CD4-positive, alpha-beta T cell treated with Interleukin-10 for 1 hour (primary cell): ENCODE data around the gene CROCC2.

Source experiments
- DNase-seq: peaks from one replicate; pipeline ENCODE4 v3.0.0-alpha.2; 2020

Gene CROCC2

DNA sequence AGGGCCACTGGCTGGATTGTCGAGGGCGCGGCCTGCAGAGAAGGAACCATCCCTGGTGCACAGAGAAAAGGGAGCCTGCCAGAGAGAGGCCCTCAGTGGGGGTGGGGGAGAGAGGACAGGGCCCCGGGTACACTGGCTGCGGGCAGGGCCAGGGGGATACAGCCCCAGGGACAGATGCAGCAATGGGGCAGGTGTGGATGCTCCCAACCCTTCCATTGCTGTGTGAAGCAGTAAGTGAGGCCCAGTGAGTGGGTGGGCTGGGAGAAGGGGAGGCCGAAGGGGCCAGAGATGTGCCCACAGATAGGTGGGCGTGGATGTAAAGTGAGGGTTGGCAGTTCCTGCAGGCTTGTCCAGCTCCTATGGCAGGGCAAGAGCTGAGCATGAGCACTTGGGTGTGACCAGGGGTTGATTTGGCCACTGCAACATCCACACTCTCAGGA lies 30.1 kb upstream of the CROCC2 start:
- DNase-seq: no peak

DNA sequence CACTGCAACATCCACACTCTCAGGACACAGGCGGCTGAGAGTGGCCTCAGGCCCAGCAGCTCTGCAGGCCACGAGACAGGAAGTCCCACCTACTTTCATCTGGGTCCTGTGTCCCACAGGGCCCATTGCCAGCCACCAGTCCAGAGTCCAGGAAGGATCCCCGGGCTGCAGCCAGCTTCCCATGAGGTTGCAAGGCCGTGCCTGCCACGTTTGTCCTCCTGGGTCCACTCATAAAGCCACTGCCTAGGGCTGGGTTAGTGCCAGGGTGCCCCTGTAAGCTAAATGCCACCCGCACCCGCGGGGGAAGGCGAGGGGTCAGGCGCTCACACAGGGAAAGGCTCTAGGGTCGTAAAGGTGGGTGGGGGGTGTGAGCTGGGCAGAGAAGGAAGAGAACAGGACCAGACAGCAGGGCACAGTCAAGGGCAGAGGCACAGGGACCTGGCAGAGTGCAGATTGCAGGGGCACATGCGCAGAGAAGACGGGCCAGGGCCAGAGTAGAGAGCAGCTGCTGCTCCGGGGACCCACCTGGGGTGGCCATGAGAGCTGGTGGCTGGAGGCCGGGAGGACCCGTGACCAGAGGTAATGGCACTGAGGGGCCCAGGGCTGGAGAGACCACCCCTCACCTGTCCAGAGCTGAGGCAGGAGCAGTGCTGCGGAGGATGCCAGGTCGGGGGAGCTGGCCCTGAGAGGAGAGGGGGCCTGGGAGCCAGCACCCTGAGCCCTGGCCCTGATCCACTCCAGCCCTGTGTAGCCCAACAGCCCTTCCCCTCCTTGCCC lies 29.5 kb upstream of the CROCC2 start:
- DNase-seq: no peak

DNA sequence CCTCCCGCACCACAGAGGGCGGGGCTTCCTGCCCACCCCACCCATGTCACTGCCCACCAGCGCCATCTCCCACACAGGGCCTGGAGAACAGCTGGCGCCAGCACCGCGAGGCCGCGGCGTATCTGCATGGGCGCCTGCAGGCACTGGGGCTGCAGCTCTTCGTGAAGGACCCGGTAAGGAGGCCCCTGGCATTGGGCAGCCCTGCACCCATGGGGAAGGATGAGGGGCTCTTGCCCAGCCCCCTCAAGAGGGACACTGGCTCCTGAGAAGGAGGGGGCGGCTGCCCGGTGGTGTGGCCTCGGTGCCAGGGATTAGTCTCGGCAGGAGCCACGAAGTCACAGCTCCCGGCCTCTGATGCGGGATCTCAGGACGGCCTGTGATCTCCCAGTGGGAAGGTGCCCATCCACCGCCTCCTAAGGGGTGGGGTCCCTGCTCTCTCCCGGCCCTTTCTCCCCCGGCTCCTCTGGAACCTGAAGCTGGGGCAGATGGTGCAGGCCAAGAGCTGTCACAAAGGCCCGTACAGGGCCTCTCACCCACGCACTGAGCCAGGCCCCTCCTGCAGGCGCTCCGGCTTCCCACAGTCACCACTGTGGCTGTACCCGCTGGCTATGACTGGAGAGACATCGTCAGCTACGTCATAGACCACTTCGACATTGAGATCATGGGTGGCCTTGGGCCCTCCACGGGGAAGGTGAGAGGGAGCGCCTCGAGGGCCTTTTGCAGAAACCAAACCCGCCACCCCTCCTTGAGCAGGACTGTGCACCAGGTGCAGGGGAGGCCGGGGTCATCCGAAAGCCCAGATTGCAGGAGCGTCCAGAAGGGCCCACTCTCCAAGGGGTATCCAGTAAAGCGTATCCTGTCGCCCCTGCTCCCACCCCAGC lies 28.4 kb upstream of the CROCC2 start:
- no peak for DNase-seq

DNA sequence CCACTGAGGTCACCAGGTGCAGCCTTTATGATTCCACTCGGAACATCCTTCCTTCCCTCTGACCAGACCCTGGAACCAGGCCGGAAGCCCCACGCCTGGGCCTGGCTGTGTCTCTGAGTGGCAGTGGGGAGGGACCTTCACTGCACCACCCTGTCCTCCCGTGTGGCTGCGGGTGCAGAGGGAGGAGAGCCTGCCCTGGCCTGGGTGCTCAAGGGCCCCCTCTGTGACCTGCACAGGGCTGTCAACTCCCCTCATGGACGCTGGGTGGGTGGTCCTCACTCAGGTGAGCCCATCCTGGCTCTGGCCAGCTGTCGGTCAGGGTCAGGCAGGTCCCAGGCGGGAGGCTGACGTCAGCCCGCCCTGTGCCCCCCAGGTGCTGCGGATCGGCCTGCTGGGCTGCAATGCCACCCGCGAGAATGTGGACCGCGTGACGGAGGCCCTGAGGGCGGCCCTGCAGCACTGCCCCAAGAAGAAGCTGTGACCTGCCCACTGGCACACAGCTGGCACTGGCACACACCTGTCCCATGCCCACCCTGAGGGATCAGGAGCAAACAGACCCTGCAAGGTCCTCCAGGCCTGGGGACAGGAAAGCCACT lies 27.7 kb upstream of the CROCC2 start:
- DNase-seq: no peak

DNA sequence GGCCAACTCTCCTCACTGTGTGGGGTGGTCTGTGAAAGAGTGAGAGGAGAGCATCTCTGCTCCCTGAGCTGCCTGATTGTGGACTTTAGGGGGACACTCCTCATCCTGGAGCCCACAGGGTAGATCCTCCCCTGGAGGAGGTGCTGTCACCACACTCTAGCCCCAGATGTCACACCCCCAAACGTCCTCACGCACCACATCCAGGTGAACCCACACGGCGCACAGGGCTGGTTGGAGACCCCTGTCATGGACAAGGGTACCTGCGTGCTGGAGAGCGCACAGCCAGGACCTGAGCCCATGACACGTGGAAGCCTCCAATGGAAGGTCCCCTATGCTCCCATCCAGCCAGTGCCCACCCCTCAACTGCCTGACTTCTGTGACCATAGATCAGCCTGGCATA lies 27.0 kb upstream of the CROCC2 start:
- DNase-seq: no peak

DNA sequence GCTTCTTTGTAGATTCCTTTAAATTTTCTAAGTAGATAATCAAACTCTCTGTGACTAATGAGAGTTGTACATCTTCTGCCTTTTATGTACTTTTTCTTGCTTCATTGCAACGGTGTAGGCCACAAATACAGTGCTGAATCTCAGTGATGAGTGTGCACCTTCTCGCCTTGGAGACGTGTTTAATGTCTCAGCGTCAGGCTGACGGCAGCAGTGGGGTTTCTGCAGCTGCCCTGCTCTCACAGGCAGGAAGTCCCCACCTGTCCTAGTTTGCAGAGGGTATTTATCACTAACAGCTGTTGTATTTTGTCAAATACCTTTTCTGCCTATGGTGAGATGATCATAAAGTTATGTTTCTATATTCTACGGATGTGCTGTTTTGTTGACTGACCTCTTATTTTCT lies 24.2 kb upstream of the CROCC2 start:
- no peak for DNase-seq

DNA sequence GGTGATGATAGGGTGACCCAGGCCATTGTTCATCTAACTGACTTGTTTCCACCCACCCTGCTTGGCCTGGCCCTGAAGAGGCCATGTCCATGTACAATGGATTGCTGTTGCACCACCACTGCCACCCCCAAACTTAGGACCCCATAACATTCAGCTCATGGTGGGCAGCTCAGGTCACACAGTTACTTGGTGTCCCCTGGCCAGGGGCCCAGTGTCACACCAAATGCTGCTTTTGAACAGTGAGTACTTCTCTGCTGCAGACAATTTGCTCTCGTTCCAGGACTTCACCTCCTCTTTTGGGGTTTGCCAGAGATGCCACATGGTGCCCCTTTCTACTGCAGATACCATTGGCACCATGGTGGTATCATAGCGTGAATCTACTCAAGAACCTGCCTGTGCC lies 21.9 kb upstream of the CROCC2 start:
- no peak for DNase-seq

DNA sequence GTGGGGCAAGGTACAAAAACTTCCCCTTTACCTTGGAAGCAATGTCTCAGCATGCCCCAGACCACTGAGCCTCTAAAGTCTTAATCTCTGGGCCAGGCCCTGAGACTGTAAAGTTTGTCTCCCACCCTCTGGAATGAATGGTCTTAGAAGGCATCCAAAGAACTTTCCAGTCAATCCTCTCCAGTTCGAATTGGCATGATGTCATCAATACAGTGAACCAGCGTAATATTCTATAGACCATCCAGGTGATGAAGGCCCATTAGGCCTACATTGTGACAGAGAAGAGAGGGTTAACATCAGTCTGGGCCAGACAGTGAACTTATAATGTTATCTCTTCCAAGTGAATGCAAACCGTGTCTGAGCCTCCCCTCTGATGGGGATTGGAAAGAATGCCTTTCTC lies 21.4 kb upstream of the CROCC2 start:
- no peak for DNase-seq

DNA sequence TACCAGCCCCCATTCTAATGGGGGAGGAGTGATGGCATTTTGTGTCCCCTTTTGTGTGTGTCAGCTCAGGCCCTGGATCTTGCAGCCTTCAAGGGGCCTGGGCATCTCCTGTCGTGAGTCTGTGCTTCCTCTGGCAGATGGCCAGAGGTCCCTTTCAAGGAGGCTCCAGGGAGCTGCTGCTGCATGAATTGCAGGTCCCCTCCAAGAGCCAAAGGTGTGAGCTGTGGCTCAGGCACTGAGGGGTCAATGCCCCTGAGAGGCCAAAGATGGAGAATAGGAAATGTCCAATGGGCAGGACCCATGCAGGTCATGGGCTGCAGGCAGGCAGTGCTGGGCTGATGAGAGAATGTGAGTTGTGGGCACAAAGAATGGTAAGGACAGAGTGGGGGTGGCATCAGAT lies 20.6 kb upstream of the CROCC2 start:
- DNase-seq: no peak

DNA sequence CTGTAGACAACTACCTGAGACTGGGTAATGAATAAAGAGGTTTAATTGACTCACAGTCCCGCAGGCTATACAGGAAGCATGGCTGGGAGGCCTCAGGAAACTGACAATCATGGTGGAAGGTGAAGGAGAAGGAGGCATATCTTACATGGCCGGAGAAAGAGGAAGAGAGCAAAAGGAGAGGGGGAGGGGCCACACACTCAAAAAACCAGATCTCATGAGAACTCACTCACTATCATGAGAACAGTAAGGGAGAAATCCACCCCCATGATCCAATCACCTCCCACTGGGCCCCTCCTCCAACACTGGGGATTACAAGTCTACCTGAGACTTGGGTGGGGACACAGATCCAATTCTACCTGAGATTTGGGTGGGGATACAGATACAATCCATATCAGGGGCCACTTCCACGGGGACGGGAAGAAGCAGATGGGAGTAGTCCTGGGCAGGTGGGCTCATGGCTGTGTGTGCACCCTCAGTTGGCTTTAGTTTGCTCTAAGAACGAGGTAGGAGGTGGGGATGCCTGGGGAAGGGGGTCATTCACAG lies 20.0 kb upstream of the CROCC2 start:
- DNase-seq: no peak

DNA sequence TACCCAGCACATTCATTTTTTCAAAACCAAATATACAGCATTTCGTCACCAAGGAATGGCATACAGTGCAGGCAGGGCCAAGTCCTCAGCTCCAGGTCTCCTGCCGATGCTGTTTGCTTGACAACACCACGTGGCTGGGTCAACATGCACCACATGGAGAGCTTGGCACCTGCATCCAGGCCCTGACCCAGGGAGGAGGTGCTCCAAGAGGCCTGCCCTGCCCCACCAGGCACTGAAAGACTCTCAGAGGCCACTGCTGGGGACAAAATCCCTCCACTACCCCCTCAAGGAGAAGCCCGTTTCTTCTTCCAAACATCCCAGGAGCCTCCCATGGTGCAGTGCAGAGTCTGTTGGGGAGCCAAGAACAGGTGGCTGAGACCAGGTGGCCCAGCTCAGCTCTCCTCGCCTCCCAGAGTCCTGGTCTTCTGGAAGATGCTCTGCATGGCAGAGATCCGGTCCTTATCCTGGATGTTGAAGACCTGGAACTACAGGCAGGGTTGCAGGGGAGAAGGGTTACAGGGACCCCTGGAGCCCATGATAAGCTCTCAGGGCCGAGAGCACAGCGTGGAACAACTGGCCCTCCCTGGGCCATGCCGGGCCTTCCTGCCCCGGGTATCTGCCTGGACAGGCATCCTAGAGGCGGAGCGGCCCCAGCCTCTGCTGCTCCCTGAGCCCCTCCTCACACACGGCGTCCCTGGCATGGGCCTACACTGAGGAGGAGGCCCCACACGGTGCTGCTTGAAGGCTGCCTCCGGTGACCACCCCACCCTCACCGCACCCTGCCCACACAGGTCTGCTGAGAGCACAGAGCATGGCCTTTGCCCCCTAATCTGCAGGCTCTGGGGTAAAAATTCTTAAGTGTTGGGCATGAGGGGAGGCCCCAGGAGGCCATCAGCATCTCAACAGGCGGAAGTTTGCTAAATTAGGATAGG lies 19.2 kb upstream of the CROCC2 start:
- DNase-seq: no peak

DNA sequence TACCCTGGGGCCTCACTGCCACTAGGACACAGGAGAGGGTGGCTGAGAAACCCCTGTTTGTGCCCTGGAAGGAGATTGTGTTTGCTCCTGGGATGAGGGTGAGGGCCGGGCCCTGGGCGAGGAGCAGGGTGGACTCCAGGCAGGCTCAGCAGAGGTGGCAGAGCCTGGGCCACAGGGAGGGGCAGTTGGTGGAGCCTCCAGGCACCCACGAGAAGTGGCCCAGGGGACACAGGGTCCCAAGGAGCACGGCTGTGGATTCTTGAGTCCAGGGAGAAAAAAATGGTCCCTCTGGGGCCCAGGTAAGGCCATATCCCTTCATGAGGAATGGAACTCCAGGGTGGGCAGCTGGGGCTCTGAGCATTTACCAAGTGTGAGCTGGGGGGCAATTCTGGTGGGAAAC lies 18.5 kb upstream of the CROCC2 start:
- no peak for DNase-seq

DNA sequence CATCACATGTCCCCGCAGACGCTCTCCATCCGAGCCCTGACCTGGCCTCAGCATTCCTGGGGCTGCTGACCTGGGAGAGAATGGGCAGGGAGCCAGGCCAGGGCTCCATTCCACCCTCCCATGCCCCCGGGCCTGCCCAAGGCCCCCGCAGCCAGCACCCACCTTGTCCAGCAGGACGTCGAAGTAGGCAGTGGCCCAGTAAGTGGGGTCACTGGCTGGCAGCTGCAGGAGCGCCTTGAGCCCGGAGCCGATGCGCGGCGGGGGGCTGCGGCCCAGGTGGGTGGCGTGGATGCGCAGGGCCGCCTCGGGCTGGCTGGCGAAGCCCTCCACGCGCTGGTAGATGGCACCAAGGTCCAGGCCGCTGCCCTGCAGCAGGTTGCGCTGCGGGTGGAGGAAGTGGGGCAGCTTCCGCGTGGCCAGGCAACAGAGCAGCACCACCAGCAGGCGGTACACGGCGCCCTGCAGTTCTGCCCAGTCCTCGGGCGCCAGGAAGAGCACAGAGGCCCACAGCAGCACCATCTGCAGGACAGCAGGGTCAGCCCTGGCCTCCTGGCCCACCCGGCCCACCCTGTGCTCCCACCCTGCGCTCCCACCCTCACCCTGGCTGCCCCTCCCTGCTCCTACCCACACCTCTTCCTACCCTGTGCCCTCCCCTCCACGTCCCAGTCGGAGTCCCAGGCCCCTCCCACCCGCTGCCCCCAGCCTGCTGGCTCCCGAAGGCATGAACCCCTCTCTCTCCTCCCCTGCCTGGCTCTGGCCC lies 17.8 kb upstream of the CROCC2 start:
- no peak for DNase-seq

DNA sequence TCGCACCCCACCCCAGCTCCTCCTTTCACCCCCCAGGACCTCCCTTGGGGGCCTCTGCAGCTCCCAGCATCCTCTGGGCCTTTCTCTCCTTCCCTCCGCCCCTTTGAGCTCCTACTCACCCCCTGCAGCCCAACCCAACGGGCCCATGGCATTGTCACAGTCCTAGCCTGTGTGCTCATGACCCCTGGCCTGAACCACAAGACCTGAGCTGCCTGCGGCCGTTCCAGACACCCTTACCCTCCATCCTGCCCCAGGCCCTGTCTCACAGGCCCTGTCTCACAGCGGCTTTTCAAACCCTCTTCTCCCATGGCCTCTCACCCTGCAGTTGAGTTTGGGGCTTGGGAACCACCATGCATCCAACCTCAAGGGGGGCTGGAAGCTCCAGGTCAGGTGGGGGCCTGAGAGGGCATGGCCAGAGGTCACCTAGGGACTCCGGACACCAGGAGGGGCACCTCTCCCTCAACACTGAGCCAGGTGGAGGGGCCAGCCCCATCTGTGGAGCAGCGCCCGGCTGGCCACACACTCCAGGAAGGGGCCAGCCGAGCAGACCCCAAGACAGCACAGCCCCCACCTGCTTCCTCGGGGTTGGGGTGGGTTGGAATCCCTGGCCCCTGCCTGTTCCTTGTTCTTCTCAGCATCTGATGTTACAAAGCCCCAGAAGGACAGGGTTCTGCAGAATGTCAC lies 17.1 kb upstream of the CROCC2 start:
- no peak for DNase-seq

DNA sequence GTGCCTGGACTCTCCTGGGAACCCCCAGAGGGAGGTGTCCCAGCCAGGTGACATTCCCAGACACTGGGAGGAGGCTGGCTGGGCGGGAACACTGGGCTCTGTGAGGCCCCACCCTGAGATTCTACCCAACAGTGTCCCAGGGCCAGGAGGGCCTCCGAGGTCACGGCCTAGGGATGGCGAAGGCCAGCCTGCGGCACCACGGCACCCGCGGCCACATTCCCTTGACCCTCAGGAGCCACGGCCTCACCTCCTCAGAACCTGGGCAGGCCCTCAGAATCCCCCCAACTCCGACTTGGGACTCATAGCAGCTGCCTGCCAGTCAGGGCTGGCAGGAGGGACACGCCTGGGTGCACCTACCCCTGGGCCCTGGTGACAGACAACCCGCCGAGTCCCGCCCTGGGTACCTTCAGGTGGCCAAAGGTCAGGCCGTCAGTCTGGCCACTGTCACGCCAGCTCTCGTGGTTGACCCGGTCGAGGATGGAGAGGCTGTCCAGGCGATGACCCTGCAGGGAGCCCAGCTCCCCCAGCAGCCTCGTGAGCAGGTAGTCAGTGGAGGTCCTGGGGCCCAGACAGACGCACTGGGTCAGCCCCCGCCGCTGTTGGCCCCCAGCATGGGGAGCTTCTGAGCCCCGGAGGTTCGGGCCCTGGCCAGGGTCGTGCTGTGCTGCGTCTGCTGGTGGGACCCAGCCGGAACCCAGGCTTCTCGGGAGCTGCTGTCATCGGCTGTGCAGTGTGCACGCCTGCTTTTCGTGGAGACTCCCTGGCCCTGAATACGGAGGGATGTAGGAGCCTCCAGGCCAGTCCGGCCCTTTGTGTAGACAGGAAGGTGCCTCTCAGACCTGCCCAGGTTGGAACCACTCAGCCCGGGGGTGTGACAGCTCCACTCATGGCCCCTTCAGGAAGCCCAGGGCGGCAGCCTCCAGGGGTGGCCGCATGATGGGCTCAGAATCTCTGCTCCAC lies 16.3 kb upstream of the CROCC2 start:
- no peak for DNase-seq

DNA sequence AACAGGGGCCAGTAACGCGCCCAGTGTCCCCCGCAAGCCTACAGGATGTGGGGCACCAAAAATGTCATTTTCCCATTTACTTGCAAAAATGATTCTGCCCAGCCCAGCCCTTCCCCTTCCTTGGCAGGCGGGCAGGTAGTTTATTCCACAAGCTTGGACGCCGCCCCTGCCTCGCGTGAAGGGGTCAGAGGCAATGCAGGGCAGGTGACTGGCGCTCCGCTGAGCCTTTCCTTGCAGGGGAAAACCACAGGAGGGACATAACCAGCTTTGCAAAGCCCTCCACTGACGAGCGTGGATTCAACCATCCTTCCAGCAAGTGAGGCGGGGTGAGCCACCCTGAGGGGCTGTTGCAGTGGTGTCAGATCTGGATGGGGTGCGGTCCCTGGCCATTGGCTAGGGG lies 15.4 kb upstream of the CROCC2 start:
- no peak for DNase-seq

DNA sequence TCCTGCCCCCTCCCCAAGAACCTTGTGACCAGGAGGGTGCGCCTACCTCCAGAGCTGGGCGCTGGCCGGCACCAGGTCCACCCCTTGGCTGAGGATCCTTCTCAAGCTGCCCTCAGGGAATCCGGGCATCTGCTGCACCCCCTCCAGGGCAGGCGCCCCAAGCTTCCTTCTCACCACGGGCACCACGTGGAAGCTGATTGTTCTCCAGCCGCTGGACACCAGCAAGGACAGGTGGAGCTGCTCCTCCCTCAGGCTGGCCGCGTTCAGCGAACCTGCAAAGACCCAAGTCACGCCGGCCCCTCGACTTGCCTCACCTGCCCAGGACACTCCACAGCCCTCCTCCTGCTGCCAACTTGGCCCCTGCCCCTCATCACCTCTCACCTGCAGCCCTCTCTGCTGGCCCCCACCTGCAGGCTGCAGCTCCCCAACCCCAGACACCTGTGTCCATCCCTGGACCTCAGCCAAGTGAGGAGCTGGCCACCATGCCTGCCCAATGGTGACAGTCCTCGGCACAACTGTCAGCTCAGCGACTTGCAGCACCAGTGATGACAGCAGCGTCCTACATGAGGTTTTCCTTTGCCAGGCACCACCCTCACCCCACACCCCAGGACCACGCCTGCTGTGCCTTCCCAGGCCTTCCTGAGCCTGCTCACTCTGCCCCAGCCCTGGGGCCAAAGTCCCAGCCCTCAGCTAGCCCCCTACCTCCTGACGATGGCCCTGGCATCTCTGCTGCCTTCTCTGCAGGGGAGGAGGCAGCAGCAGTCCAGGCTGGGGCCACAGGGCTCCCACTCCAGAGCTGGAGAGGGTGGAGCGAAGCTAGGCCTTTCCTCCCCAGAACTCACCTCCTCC lies 14.4 kb upstream of the CROCC2 start:
- no peak for DNase-seq

DNA sequence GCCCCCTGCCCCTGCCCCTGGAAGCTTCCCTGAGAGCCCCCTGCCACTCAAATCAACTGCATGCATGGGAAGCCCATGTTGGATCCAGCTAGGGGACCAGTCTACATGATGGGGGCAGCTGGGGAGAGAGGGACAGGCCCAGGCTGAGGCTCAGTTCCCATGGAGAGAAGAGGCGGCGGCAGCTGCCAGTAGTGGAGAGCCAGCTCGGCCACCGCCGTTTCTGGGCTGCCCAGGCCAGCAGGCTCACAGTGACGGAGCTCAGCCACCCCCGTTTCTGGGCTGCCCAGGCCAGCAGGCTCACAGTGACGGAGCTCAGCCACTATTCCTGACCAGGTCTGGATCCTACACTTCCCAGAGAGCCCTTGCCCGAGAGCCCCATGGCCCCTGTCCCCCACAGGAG lies 13.8 kb upstream of the CROCC2 start:
- no peak for DNase-seq

DNA sequence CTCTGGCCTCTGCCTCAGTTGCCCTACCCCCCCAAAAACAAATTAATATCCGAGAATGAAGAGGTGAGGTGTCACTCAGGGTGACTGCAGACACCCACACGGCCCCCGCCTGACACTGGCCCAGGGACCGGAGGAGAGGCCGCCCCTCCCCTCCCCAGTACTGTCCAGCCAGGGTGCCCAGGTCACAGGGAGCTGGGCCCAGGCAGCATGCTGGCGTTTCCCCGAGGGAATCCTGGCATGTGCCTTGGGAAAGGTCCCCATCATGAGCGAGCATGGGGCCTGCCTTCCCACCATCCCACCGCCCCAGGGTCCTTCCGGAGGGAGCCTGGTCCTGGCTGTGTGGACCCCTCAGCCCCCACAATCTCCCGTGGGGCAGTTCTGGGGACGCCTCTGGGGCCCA lies 13.2 kb upstream of the CROCC2 start:
- DNase-seq: no peak
